PC-3 (cell line): Measurements from ENCODE around the gene ADAMTSL1. TPM values are rescaled to one million over a fixed set of nuclear protein-coding genes. Genes with fewer than 3 reads are reported as not detected.

ENCODE experiments used
- ATAC-seq: fragments of 200-7000 bp; cut with Tn5 transposase; 2 replicates; pipeline ENCODE4 v1.9.1; 2020; ENCODE audit warnings: mild to moderate bottlenecking, moderate library complexity
- BruUV-seq: library from RNA; stranded (reverse); fragments of 400-500 nt; replicated peaks from 2 replicates; lab custom pipeline; 2021; lab: Mats Ljungman, UMichigan
- CTCF ChIA-PET: fragments of 300-600 bp; sonication (Branson Sonifier 250); formaldehyde crosslinking; loops from one replicate; lab custom pipeline; 2022; ENCODE audit warnings: antibody characterized with exemption; lab: Charles Lee
- POLR2A ChIA-PET: fragments of 300-600 bp; sonication (Branson Sonifier 250); formaldehyde crosslinking; loops from one replicate; lab custom pipeline; 2022; ENCODE audit warnings: antibody characterized with exemption; ENCODE audit not compliant: unreplicated experiment; lab: Charles Lee
- DNase-seq: peaks from one replicate; pipeline ENCODE4 v3.0.0-alpha.2; 2015
- H2AFZ ChIP-seq: fragments of 300-600 bp; sonication (generic); 2 replicates; pipeline ENCODE4 v1.6.0; 2016; ENCODE audit warnings: antibody characterized with exemption, low read length
- H3F3A ChIP-seq: fragments of 300-600 bp; sonication (generic); one replicate; pipeline ENCODE4 v1.6.0; 2017; ENCODE audit warnings: antibody characterized with exemption, low read length, control low read depth, mild to moderate bottlenecking; ENCODE audit not compliant: unreplicated experiment
- H3K27ac ChIP-seq: fragments of 300-600 bp; sonication (generic); 2 replicates; pipeline ENCODE4 v1.5.1; 2016; ENCODE audit warnings: mild to moderate bottlenecking, low read length
- H3K27me3 ChIP-seq: fragments of 300-600 bp; sonication (generic); 2 replicates; pipeline ENCODE4 v1.6.1; 2016; ENCODE audit warnings: low read length, mixed read lengths
- H3K36me3 ChIP-seq: fragments of 300-600 bp; sonication (generic); 2 replicates; pipeline ENCODE4 v1.6.1; 2016; ENCODE audit warnings: low read depth, mixed run types, low read length, mixed read lengths
- H3K4me1 ChIP-seq: fragments of 300-600 bp; sonication (generic); 2 replicates; pipeline ENCODE4 v1.5.1; 2016; ENCODE audit warnings: low read length; ENCODE audit not compliant: insufficient read depth
- H3K4me2 ChIP-seq: fragments of 300-600 bp; sonication (generic); 2 replicates; pipeline ENCODE4 v1.6.0; 2016; ENCODE audit warnings: low read length
- H3K4me3 ChIP-seq: fragments of 300-600 bp; sonication (generic); 2 replicates; pipeline ENCODE4 v1.5.1; 2016; ENCODE audit warnings: mild to moderate bottlenecking, low read length, mixed read lengths
- H3K79me2 ChIP-seq: fragments of 300-600 bp; sonication (generic); 2 replicates; pipeline ENCODE4 v1.6.1; 2017; ENCODE audit warnings: low read length, mixed read lengths
- H3K9ac ChIP-seq: fragments of 300-600 bp; sonication (generic); 2 replicates; pipeline ENCODE4 v1.6.0; 2016; ENCODE audit warnings: mild to moderate bottlenecking, low read length
- H3K9me2 ChIP-seq: fragments of 300-600 bp; sonication (generic); replicated peaks from 2 replicates; pipeline ENCODE4 v1.6.1; 2016; ENCODE audit warnings: mixed run types, low read length, mixed read lengths
- H3K9me3 ChIP-seq: fragments of 300-600 bp; sonication (generic); 2 replicates; pipeline ENCODE4 v1.6.1; 2016; ENCODE audit warnings: low read length, mixed read lengths
- H4K20me1 ChIP-seq: fragments of 300-600 bp; sonication (generic); 2 replicates; pipeline ENCODE4 v1.6.1; 2016; ENCODE audit warnings: low read length, mixed read lengths
- CTCF ChIP-seq: fragments of 300-600 bp; sonication (generic); conservative IDR thresholded peaks from 2 replicates; pipeline ENCODE4 v1.5.1; 2017; ENCODE audit warnings: antibody characterized with exemption, low read depth, mild to moderate bottlenecking, low read length
- EZH2 ChIP-seq: fragments of 300-600 bp; sonication (generic); IDR thresholded peaks from one replicate; pipeline ENCODE4 v1.6.1; 2017; ENCODE audit warnings: antibody characterized with exemption, mild to moderate bottlenecking, low read length; ENCODE audit not compliant: unreplicated experiment
- EZH2phosphoT487 ChIP-seq: fragments of 300-600 bp; sonication (generic); IDR thresholded peaks from 2 replicates; pipeline ENCODE4 v1.6.1; 2018; ENCODE audit warnings: mild to moderate bottlenecking, antibody characterized with exemption, low read length, borderline replicate concordance
- intact Hi-C: fragments of 100-400 bp; cut with micrococcal nuclease; formaldehyde crosslinking; loops from 2 replicates; pipeline ENCODE4 v1.9.0; 2023
- total RNA-seq: library from RNA; depleted of rRNA; stranded (reverse); fragments of >200 nt; gene quantifications from 2 replicates; pipeline ENCODE4 v1.2.3, GENCODE V29; 2014

The ADAMTSL1 gene
- total RNA-seq, 1 experiment from 2014 or later = 0.26 TPM

- H3K27ac ChIP-seq = no peak overlapping the region
These were observed 247.5 kb downstream of the ADAMTSL1 start for GRCh38 chr9:18721267-18721994.

DNA sequence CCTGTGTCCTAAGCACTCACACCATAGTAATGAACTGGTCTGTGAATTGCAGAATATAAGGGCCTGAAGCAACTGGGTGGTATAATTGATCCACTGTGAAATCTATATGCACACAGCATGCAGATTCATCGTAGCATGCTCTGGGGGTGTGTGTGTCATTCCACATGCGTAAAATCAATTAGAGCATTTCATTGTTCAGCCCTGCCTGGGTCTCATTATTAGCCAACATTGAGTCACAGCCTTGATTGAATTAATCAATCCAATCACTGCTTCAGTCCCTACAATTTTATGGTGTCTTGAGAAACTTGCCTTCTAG, 248.0 kb downstream of the ADAMTSL1 start:
- DNase-seq (no peak), ATAC-seq (no peak)
- Histone ChIP-seq H3K4me3 (no peak overlapping the region), H3F3A (no peaks in the 10 kb centered on the region), H3K79me2 (no peaks in the 10 kb centered on the region), H3K27ac (no peak overlapping the region), H3K4me2 (no peak overlapping the region), H3K27me3 (no peaks in the 10 kb centered on the region), H3K9me3 (no peaks in the 10 kb centered on the region), H2AFZ (no peak overlapping the region), H3K9me2 (no peaks in the 10 kb centered on the region), H3K9ac (no peak overlapping the region), H3K36me3 (no peaks in the 10 kb centered on the region), H4K20me1 (no peaks in the 10 kb centered on the region), H3K4me1 (no peaks in the 10 kb centered on the region)
- no TSS peak for BruUV-seq
- TF ChIP-seq EZH2 = no peak
- TF ChIP-seq CTCF = no peak
- CTCF ChIA-PET = no interaction called here
- intact Hi-C loops = no loop called here
- POLR2A ChIA-PET = no interaction called here

More at GRCh38 chr9:18721267-18721994, 247.5 kb downstream of the ADAMTSL1 start:
- POLR2A ChIA-PET = no interaction called here
- CTCF ChIA-PET = no interaction called here
- H2AFZ ChIP-seq = no peak overlapping the region
- DNase-seq = no peak
- ATAC-seq = no peak
- H3K4me3 ChIP-seq = no peak overlapping the region
- no peaks in the 10 kb centered on the region for H3F3A ChIP-seq
- H3K9me2 ChIP-seq = no peaks in the 10 kb centered on the region
- no TSS peak for BruUV-seq
- no peaks in the 10 kb centered on the region for H3K36me3 ChIP-seq
- H3K9ac ChIP-seq = no peak overlapping the region
- H3K4me2 ChIP-seq = no peak overlapping the region
- H3K4me1 ChIP-seq = no peaks in the 10 kb centered on the region
- no peaks in the 10 kb centered on the region for H3K27me3 ChIP-seq
- H4K20me1 ChIP-seq = no peaks in the 10 kb centered on the region
- intact Hi-C loops = no loop called here
- TF ChIP-seq EZH2 (no peak), CTCF (no peak), EZH2phosphoT487 (no peak)
- no peaks in the 10 kb centered on the region for H3K9me3 ChIP-seq
- H3K79me2 ChIP-seq = no peaks in the 10 kb centered on the region

DNA sequence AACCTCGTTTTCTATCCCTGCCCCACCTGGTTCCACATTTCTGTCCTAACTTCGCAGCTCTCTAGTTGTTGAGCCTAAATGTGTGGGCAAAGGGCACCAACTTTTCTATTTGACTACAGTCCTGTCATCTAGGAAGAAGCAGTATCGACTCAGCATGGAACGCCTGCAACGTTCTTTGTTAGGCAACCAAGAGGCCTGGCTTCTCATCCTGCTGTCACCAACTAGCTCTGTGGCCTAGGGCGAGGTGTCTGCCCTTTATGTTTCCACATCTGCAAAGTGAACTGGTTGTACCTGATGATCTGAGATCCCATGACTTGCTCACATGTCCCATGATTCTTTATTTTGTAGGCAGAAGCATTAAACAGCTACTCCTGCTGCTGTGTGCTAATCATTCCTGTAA, 248.9 kb downstream of the ADAMTSL1 start:
- H3K9ac ChIP-seq = no peak overlapping the region
- BruUV-seq = no TSS peak
- H3K9me2 ChIP-seq = no peaks in the 10 kb centered on the region
- intact Hi-C loops = no loop called here
- no peak overlapping the region for H3K4me2 ChIP-seq
- H3K27ac ChIP-seq = no peak overlapping the region
- H3K9me3 ChIP-seq = no peaks in the 10 kb centered on the region
- H4K20me1 ChIP-seq = no peaks in the 10 kb centered on the region
- no peaks in the 10 kb centered on the region for H3F3A ChIP-seq
- no peaks in the 10 kb centered on the region for H3K36me3 ChIP-seq
- no peaks in the 10 kb centered on the region for H3K27me3 ChIP-seq
- TF ChIP-seq CTCF (no peak), EZH2phosphoT487 (no peak), EZH2 (no peak)
- CTCF ChIA-PET = no interaction called here
- no peaks in the 10 kb centered on the region for H3K4me1 ChIP-seq
- DNase-seq (no peak), ATAC-seq (no peak)
- POLR2A ChIA-PET = no interaction called here
- H2AFZ ChIP-seq = no peak overlapping the region
- no peaks in the 10 kb centered on the region for H3K79me2 ChIP-seq
- no peak overlapping the region for H3K4me3 ChIP-seq
